Ishikawa (cell line): Measurements from ENCODE around the gene ENPP3.

Experiments used
- CEBPB ChIP-seq: IDR thresholded peaks from 2 replicates; pipeline ENCODE4 v1.6.1; 2012
- CREB1 ChIP-seq: IDR thresholded peaks from 2 replicates; pipeline ENCODE4 v1.6.1; 2012; ENCODE audit warnings: low read depth
- EGR1 ChIP-seq: IDR thresholded peaks from 2 replicates; pipeline ENCODE4 v1.6.1; 2012
- EP300 ChIP-seq: IDR thresholded peaks from 2 replicates; pipeline ENCODE4 v1.6.1; 2012; ENCODE audit warnings: borderline replicate concordance
- FOXM1 ChIP-seq: IDR thresholded peaks from 2 replicates; pipeline ENCODE4 v1.6.1; 2012; ENCODE audit warnings: low read depth, borderline replicate concordance
- NFIC ChIP-seq: IDR thresholded peaks from 2 replicates; pipeline ENCODE4 v1.6.1; 2012
- RAD21 ChIP-seq: IDR thresholded peaks from 2 replicates; pipeline ENCODE4 v1.6.1; 2012; ENCODE audit warnings: low read depth
- TAF1 ChIP-seq: IDR thresholded peaks from 2 replicates; pipeline ENCODE4 v1.6.1; 2012; ENCODE audit warnings: low read depth, mild to moderate bottlenecking
- TCF12 ChIP-seq: IDR thresholded peaks from 2 replicates; pipeline ENCODE4 v1.6.1; 2012; ENCODE audit warnings: low read depth
- TEAD4 ChIP-seq: IDR thresholded peaks from 2 replicates; pipeline ENCODE4 v1.6.1; 2012
- YY1 ChIP-seq: IDR thresholded peaks from 2 replicates; pipeline ENCODE4 v1.6.1; 2012; ENCODE audit warnings: low read depth
- TF ChIP-seq, protein P1 (sequence below): IDR thresholded peaks from 2 replicates; pipeline ENCODE4 v1.6.1; 2012; ENCODE audit warnings: low read depth, mild to moderate bottlenecking
- TF ChIP-seq, protein P2 (sequence below): IDR thresholded peaks from 2 replicates; pipeline ENCODE4 v1.6.1; 2012

DNA sequence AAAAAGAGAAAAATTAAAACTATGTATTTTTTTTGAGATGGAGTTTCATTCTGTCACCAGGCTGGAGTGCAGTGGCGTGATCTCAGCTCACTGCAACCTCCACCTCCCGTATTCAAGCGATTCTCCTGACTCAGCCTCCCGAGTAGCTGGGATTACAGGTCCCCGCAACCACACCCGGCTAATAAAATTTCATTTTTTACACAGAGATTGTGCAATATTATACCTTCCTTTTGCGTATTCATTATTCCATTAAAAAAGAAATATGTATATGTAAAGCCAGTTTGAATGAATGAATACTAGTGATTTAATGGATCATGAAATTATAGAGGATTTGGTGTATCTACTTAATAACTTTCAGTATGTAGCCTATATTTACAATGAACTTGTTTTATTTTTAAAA, 111.9 kb downstream of the ENPP3 start:
- no peak for TF ChIP-seq RAD21
- no peak for TF ChIP-seq CEBPB
- TF ChIP-seq, protein P1, sequence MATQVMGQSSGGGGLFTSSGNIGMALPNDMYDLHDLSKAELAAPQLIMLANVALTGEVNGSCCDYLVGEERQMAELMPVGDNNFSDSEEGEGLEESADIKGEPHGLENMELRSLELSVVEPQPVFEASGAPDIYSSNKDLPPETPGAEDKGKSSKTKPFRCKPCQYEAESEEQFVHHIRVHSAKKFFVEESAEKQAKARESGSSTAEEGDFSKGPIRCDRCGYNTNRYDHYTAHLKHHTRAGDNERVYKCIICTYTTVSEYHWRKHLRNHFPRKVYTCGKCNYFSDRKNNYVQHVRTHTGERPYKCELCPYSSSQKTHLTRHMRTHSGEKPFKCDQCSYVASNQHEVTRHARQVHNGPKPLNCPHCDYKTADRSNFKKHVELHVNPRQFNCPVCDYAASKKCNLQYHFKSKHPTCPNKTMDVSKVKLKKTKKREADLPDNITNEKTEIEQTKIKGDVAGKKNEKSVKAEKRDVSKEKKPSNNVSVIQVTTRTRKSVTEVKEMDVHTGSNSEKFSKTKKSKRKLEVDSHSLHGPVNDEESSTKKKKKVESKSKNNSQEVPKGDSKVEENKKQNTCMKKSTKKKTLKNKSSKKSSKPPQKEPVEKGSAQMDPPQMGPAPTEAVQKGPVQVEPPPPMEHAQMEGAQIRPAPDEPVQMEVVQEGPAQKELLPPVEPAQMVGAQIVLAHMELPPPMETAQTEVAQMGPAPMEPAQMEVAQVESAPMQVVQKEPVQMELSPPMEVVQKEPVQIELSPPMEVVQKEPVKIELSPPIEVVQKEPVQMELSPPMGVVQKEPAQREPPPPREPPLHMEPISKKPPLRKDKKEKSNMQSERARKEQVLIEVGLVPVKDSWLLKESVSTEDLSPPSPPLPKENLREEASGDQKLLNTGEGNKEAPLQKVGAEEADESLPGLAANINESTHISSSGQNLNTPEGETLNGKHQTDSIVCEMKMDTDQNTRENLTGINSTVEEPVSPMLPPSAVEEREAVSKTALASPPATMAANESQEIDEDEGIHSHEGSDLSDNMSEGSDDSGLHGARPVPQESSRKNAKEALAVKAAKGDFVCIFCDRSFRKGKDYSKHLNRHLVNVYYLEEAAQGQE = no peak
- TF ChIP-seq TAF1 = no peak
- TF ChIP-seq TEAD4 = no peak
- TF ChIP-seq, protein P2, sequence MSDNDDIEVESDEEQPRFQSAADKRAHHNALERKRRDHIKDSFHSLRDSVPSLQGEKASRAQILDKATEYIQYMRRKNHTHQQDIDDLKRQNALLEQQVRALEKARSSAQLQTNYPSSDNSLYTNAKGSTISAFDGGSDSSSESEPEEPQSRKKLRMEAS = no peak
- no peak for TF ChIP-seq FOXM1
- no peak for TF ChIP-seq CREB1
- no peak for TF ChIP-seq TCF12
- no peak for TF ChIP-seq NFIC
- TF ChIP-seq YY1 = no peak
- no peak for TF ChIP-seq EGR1
- no peak for TF ChIP-seq EP300
